GM19043 (cell line): ENCODE results near the gene SNX8.
"Not testable (repeated sequence)": the region's sequence is repeated elsewhere in the genome, so short reads cannot be mapped to it uniquely, and the experiment has no call there.

Experiments used
- ATAC-seq: cut with Tn5 transposase; IDR thresholded peaks from one replicate; pipeline ENCODE4 v1.9.1; 2021; ENCODE audit warnings: low read depth; ENCODE audit not compliant: unreplicated experiment

SNX8 gene

GRCh38 chr7:2295936-2296620 lies 18.2 kb downstream of the SNX8 start:
- no peak for ATAC-seq

DNA sequence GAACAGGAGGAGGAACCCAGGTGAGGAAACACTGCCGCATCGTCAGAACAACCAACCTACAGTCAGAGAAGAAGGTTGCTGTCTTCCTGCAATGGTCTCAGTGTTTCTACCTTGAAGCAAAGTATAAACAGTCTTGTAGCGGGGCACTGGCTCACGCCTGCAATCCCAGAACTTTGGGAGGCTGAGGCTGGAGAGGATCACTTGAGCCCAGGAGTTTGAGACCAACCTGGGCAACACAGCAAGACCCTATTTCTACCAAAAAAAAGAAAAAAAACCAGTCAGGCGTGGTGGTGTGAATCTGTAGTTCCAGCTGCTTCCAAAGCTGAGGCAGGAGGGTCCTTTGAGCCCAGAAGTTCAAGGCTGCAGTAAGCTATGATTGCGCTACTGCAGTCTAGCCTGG lies 23.4 kb downstream of the SNX8 start:
- ATAC-seq = no peak

DNA sequence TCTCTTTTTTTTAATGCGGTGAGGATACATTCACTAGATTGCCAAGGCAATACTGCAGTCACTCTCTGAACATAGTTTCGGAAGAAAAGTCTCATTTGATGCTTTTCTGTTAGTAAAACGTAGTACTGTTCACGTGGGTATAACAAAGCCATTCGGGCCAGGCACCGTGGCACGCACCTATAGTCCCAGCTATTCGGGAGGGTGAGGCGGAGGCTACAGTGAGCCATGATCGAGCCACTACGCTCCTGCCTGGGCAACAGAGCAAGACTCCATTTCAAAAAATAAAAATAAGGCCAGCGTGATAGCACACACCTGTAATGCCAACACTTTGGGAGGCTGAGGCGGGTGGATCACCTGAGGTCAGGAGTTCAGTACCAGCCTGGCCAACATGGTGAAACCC lies 24.6 kb downstream of the SNX8 start:
- ATAC-seq = no peak

DNA sequence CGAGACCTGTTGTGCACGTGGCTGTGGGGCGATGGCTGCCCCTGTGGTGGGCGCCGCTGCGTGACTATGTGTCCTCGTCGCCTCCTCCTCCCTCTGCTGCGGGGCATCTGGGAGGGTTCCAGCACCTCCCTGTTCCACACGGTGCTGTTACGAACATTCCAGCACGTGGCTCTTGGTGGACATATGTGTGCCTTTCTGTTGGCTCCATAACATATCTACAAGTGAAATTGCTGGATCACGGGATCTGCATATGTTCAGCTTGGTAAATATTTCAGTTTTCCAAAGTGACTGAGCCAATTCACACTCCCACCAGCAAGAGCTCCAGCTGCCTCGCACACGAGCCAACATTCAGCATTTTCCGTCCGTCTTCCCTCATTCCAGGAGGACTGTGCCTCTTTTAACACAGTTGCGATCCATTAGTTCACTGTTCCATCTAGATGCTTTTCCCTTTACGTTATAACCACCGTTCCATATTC lies 25.1 kb downstream of the SNX8 start:
- no peak for ATAC-seq

DNA sequence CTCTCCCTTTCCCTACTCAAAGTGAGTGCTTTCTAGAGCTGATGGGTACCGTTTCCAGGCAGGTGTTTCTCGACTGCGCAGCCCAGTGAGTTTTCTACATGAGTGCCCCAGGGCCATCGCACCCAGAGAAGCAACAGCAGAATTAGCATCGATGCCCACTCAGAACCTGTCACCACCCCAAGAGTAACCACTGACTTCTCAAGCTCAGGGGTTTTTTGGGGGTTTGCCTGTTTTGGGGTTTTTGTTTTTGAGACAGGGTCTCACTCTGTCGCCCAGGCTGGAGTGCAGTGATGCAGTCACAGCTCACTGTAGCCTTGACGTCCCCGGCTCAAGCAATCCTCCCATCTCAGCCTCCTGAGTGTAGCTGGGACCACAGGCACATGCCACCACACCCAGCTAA lies 25.7 kb downstream of the SNX8 start:
- ATAC-seq = peak; percentile 60

DNA sequence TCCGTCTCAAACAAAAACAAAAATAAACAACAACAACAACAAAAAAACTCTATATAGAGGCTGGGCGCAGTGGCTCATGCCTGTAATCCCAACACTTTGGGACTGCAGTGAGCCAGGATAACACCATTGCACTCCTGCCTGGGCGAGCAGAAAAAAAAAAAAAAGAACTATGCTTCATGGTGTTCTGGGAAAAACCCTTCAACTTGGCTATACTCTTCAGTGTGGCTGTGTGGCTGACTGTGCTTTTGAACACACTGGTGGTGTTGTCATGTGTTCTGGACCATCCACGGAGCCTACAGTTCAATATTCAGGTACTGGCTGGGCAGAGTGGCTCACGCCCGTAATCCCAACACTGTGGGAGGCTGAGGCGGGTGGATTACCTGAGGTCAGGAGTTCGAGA lies 26.5 kb downstream of the SNX8 start:
- ATAC-seq = no peak

- ATAC-seq = no peak
Observed at GRCh38 chr7:2283074-2283473, 31.2 kb downstream of the SNX8 start.

DNA sequence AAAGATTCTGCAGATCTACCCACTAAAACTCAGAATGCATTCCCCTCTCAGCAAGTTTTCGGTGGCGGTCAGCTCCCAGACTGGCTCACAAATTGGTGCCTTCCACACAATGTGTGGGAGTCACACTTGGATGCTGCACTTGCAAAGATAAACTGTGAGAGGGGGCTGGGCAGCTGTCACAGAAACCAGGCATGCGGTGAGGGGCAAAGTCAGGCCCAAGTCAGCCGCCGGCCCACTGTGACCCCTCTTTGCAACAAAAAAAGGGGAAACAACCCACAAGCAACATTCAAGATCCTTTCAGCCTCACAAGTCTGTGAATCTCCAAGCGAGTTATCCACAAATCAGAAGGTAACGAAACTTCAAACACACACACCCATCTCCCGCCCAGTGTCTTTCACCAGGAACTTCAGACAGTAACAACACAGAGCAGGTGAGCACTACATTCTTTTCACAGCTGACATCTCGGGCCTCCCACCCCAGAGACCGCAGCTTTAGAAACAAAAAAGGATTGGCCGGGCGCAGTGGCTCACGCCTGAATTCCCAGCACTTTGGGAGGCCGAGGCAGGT lies 32.0 kb downstream of the SNX8 start:
- ATAC-seq = no peak

GRCh38 chr7:2281541-2281940 lies 32.7 kb downstream of the SNX8 start:
- no peak for ATAC-seq

DNA sequence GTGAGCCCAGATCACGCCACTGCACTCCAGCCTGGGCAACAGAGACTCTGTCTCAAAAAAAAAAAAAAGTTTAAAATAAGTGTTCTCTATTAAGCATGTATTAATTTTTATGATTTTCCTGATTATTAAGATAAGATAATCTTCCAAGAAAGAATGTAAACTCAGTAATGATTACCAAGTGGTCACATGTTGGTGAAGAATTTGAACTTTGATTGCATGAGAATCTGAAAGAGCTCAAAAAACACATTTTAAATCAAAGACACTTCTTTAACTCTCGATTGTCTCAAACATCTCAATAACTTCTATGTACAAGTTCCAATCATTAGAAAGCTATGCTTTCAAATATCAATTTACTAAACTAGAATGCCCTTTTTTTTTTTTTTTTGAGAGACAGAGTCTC lies 33.8 kb downstream of the SNX8 start:
- ATAC-seq = no peak

DNA sequence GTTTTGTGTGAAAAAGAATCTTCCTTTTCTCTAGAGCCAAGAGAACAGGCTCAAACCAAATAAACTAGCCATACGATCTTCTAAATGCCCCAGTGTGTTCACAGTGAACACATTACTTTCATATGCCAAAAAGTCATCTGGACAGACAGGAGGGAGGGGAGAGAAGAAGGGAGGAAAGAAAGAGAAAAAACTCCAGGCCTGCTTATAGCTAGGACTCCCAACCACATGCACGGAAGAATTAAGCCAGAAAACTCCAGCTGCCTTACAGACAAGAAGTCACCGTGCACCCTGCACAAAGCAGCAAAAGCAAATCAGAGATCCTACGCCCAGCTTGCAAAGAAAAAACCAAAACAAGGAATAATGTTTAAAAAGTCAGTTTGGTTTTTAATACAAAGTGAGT lies 34.3 kb downstream of the SNX8 start:
- ATAC-seq = no peak

GRCh38 chr7:2278026-2278425 lies 36.2 kb downstream of the SNX8 start:
- no peak for ATAC-seq

DNA sequence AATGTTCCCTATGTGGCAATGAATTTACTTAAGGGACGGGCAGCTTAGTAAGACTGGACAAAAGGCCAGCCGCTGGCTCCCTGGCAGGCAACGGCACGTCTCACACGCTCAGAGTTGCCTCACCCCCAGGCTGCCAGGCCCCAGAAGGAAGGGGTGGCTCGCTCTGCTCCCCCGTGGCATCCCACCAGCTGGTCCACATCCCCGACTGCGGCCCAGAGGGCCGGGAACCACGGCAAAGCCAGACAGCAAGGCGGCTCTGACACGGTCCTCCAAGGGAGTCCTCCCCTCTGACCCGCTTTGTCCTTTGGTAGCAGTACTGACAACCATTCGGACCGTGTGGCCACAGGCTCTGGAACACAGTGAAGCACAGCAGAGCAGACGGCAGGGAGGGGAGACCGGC lies 38.1 kb downstream of the SNX8 start:
- ATAC-seq = no peak

- ATAC-seq = no peak
Observed at GRCh38 chr7:2275101-2275500, 39.1 kb downstream of the SNX8 start.

- no peak for ATAC-seq
Observed at GRCh38 chr7:2274666-2275065, 39.6 kb downstream of the SNX8 start.

- ATAC-seq = no peak
Observed at GRCh38 chr7:2273866-2274265, 40.4 kb downstream of the SNX8 start.

DNA sequence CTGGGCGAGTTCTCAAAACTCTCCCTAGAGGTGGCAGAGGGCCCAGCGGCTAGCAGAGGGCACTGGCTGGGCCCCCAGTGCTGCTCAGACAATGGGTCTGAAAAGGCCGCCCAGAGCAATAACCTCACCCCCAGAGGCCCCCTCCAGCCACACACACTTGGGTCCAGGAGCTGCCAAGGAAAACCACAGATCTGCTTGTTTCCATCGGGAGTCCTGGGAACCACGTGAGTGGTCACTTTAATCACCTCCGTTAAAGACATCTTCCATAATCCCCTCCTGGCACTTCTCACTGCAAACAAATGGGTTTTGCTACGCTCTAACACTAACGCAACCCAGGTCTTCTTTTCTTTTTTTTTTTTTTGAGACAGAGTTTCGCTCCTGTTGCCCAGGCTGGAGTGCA lies 42.2 kb downstream of the SNX8 start:
- no peak for ATAC-seq

DNA sequence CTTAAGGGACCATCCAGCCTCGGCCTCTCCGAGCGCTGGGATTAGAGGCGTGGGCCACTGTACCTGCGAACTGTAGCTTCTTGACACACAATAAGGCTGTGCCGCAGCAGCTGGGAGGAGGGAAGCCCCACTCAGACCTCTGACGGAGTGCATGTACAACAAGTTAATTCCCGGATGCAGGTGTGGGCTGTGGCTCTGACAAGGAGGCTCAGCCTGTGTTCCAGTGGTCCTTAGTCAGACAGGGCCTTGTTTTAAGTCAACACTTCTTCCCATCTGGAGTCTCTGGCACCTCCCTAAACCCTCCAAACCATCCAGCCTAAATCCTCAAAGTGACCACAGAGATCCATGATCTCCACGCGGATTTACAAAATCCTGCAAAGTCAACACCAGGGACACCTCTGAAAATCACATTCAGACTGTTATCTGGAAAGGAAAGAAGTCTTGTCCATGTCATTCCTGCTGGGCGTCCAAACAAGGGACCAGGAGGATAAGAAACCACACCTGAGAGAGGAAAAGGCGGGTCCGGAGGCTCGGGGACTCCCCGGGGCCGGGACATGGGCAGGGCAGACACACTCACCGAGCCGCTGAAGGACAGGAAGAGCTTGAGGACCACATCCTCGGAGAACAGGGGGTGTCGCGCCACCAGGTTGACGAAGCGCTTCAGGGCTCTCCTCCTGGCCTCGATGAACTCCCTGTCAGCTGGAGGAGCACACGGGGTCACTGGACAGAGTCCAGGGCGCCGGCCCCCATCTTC lies 42.8 kb downstream of the SNX8 start:
- ATAC-seq = no peak

- ATAC-seq = no peak
Observed at GRCh38 chr7:2270495-2270894, 43.7 kb downstream of the SNX8 start.

GRCh38 chr7:2269991-2270460 lies 44.2 kb downstream of the SNX8 start:
- no peak for ATAC-seq

DNA sequence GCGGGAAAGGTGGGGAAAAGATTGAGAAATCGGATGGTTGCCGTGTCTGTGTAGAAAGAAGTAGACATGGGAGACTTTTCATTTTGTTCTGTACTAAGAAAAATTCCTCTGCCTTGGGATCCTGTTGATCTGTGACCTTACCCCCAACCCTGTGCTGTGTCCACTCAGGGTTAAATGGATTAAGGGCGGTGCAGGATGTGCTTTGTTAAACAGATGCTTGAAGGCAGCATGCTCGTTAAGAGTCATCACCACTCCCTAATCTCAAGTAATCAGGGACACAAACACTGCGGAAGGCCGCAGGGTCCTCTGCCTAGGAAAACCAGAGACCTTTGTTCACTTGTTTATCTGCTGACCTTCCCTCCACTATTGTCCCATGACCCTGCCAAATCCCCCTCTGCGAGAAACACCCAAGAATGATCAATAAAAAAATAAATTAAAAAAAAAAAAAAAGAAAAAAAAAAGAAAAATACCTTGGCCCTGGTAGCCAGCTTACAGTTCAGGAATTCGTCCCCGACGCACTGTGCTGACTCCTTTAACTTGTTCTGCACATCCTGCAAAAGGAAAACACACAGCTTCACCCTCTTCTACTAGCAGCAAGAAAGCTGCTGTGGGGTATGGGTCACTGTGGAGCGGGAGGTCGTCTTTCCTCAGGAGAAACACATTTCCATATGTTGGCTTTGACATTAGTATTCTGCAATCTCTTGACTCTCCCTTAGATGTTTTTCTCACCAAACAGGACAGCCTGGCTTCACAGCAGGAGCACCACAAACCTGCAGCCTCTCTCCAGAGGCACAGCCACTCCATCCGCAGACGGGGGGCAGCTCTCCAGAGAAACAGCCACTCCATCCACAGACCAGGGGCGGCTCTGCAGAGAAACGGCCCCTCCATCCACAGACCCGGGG lies 44.9 kb downstream of the SNX8 start:
- ATAC-seq = not testable (repeated sequence)
